ENCODE data around the gene SCFD2.

- no peak for TF ChIP-seq POLR2AphosphoS5 (IDR thresholded peaks at IDR 0.05)
- TF ChIP-seq CTCF (IDR thresholded peaks at IDR 0.05): no peak
- TF ChIP-seq EP300 (IDR thresholded peaks at IDR 0.05; ENCODE audit: low read depth): no peak
- no peak for TF ChIP-seq POLR2A (IDR thresholded peaks at IDR 0.05)
Observed at GRCh38 chr4:52850406-52851124, 515.3 kb downstream of the SCFD2 start.
